HG02938 (cell line): ENCODE data around the gene TSSC4.

Source experiments
- ATAC-seq: cut with Tn5 transposase; IDR thresholded peaks from one replicate; pipeline ENCODE4 v1.9.1; 2021; ENCODE audit warnings: mild to moderate bottlenecking, moderate library complexity; ENCODE audit not compliant: unreplicated experiment

Gene TSSC4

GRCh38 chr11:2368851-2369180 is 31.7 kb upstream of the TSSC4 start:
- no peak for ATAC-seq

GRCh38 chr11:2369320-2369719 is 31.2 kb upstream of the TSSC4 start:
- no peak for ATAC-seq

- no peak for ATAC-seq
Observed at GRCh38 chr11:2369896-2370295, 30.7 kb upstream of the TSSC4 start.

- no peak for ATAC-seq
Observed at GRCh38 chr11:2374456-2375201, 25.9 kb upstream of the TSSC4 start.

- ATAC-seq: no peak
Observed at GRCh38 chr11:2375341-2375853, 25.2 kb upstream of the TSSC4 start.

- ATAC-seq: no peak
Observed at GRCh38 chr11:2375964-2376551, 24.5 kb upstream of the TSSC4 start.

GRCh38 chr11:2376751-2377451 is 23.6 kb upstream of the TSSC4 start, which contains the start of gene CD81:
Gene CD81 (plus strand): TSS chr11:2377310. CDS start chr11:2377550, 240 bp downstream.
- ATAC-seq: peak; percentile 37

- no peak for ATAC-seq
Observed at GRCh38 chr11:2377511-2378443, 22.8 kb upstream of the TSSC4 start.

GRCh38 chr11:2378527-2379210 is 21.9 kb upstream of the TSSC4 start:
- ATAC-seq: no peak

- no peak for ATAC-seq
Observed at GRCh38 chr11:2379466-2380174, 20.9 kb upstream of the TSSC4 start.

- ATAC-seq: no peak
Observed at GRCh38 chr11:2380396-2380795, 20.2 kb upstream of the TSSC4 start.

- ATAC-seq: no peak
Observed at GRCh38 chr11:2380807-2381350, 19.7 kb upstream of the TSSC4 start.

GRCh38 chr11:2381494-2382128 is 18.9 kb upstream of the TSSC4 start:
- ATAC-seq: no peak

- ATAC-seq: no peak
Observed at GRCh38 chr11:2382129-2382517, 18.4 kb upstream of the TSSC4 start.

- no peak for ATAC-seq
Observed at GRCh38 chr11:2382936-2383851, 17.4 kb upstream of the TSSC4 start.

GRCh38 chr11:2383852-2384804 is 16.4 kb upstream of the TSSC4 start:
- ATAC-seq: no peak
